Transverse colon (tissue), 4 donors: ENCODE measurements around the gene CCL5. TPM values are rescaled to one million over a fixed set of nuclear protein-coding genes. Genes with fewer than 3 reads are reported as not detected.
"Not testable (repeated sequence)": the region's sequence is repeated elsewhere in the genome, so short reads cannot be mapped to it uniquely, and the experiment has no call there.

Source experiments
- DNase-seq: peaks from one replicate; pipeline ENCODE4 v3.0.0-alpha.2; 2019
- H3K27ac ChIP-seq, 4 donors: fragments of 200-600 bp; sonication (generic); 2 replicates each; pipeline ENCODE4 v1.5.1; 2016 to 2018; ENCODE audit warnings: inconsistent platforms in 4 of 4
- H3K27me3 ChIP-seq: fragments of 200-600 bp; sonication (generic); 2 replicates; pipeline ENCODE4 v1.5.1; 2017; ENCODE audit warnings: inconsistent platforms
- H3K36me3 ChIP-seq, 4 donors: fragments of 200-600 bp; sonication (generic); 2 replicates each; pipeline ENCODE4 v1.5.1; 2017 to 2019; ENCODE audit warnings: inconsistent platforms in 4 of 4
- H3K4me1 ChIP-seq, 4 donors: fragments of 200-600 bp; sonication (generic); 2 replicates each; pipeline ENCODE4 v1.5.1; 2017 to 2020; ENCODE audit warnings: inconsistent platforms in 4 of 4
- H3K4me3 ChIP-seq, 4 donors: fragments of 200-600 bp; sonication (generic); 1 replicate in 1 of 4; 2 replicates in 3 of 4; pipeline versions ENCODE4 v1.5.1 to v1.6.1; 2017 to 2019; ENCODE audit warnings: inconsistent platforms in 4 of 4
- H3K9me3 ChIP-seq, 2 donors: fragments of 200-600 bp; sonication (generic); 2 replicates each; pipeline ENCODE4 v1.5.1; 2017 to 2019; ENCODE audit warnings: inconsistent platforms in 2 of 2
- CTCF ChIP-seq, 5 experiments: fragments of 200-600 bp in 3 of 5; fragments of 450-650 bp in 2 of 5; sonication (generic) in 3 of 5; IDR thresholded peaks; 1 replicate in 2 of 5; 2 replicates in 3 of 5; pipeline ENCODE4 v1.5.1; 2016 to 2017; ENCODE audit warnings: antibody characterized with exemption in 5 of 5, inconsistent platforms in 3 of 5, mild to moderate bottlenecking in 2 of 5, moderate library complexity in 1 of 5
- EP300 ChIP-seq: sonication (generic); formaldehyde crosslinking; IDR thresholded peaks from one replicate; pipeline ENCODE4 v1.6.1; 2017; ENCODE audit warnings: antibody characterized with exemption, low read depth
- POLR2A ChIP-seq: fragments of 450-650 bp; IDR thresholded peaks from one replicate; pipeline ENCODE4 v1.6.1; 2016; ENCODE audit warnings: antibody characterized with exemption, mild to moderate bottlenecking, moderate library complexity
- POLR2AphosphoS5 ChIP-seq, 3 donors: sonication (generic); formaldehyde crosslinking; IDR thresholded peaks; one replicate each; pipeline ENCODE4 v1.6.1; 2016; ENCODE audit warnings: antibody characterized with exemption in 3 of 3
- WGBS, 2 donors: methylation state at CpG; one replicate each; pipeline ENCODE4 v1.1.5; 2018; ENCODE audit warnings: low coverage in 1 of 2; 5-methylcytosine and 5-hydroxymethylcytosine counted together
- in situ Hi-C, 4 donors: fragments of 200-750 bp; cut with MboI; loops; one replicate each; pipeline versions ENCODE4 v1.15.0 to v1.15.1; 2017; ENCODE audit warnings: low sequenced_read_pairs in 3 of 4, low pct_ligation_motif_present in 1 of 4, low pct_unique_long_range_greater_than_20kb in 1 of 4
- intact Hi-C: fragments of 100-400 bp; cut with DNase I; formaldehyde crosslinking; loops from one replicate; pipeline ENCODE4 v1.15.1; 2023; ENCODE audit warnings: low total_unique reads
- total RNA-seq, 4 donors: library from RNA; depleted of rRNA; stranded (reverse); fragments of >200 nt; gene quantifications; one replicate each; pipeline ENCODE4 v1.1.0, GENCODE V29; 2016

The CCL5 gene
- total RNA-seq, 4 donors from 2014 or later: 1.8 to 12.8 (median 6.2) TPM

- H3K9me3 ChIP-seq: no peaks in the 10 kb centered on the region
- in situ Hi-C loops: no loop called here
- H3K4me1 ChIP-seq: no peaks in the 10 kb centered on the region
- no peak overlapping the region for H3K27ac ChIP-seq
- 87 to 100% methylated on average over 6 to 9 of the region's 9 CpGs for WGBS, 2 donors
- no peak for DNase-seq
- H3K36me3 ChIP-seq: no peaks in the 10 kb centered on the region
- no peak overlapping the region for H3K4me3 ChIP-seq
- H3K27me3 ChIP-seq: no peaks in the 10 kb centered on the region
- no peak for TF ChIP-seq POLR2AphosphoS5 (IDR thresholded peaks at IDR 0.05)
- no peak for TF ChIP-seq POLR2A
- no peak for TF ChIP-seq EP300
- no peak for TF ChIP-seq CTCF (IDR thresholded peaks at IDR 0.05)
- intact Hi-C loops: no loop called here
Measured at GRCh38 chr17:35901631-35902175, 21.5 kb upstream of the CCL5 start.

GRCh38 chr17:35900708-35901480 is 20.7 kb upstream of the CCL5 start:
- no peak overlapping the region for H3K4me3 ChIP-seq
- H3K27me3 ChIP-seq: no peaks in the 10 kb centered on the region
- in situ Hi-C loops: no loop called here
- no peak for TF ChIP-seq CTCF (IDR thresholded peaks at IDR 0.05)
- TF ChIP-seq POLR2A: no peak
- no peak for TF ChIP-seq POLR2AphosphoS5 (IDR thresholded peaks at IDR 0.05)
- no peak for TF ChIP-seq EP300
- intact Hi-C loops: no loop called here
- H3K9me3 ChIP-seq: no peaks in the 10 kb centered on the region
- no peak overlapping the region for H3K27ac ChIP-seq
- DNase-seq: no peak
- H3K36me3 ChIP-seq: no peaks in the 10 kb centered on the region
- H3K4me1 ChIP-seq: no peaks in the 10 kb centered on the region
- WGBS, 2 donors: 59 to 69% methylated on average over 10 to 11 of the region's 11 CpGs

GRCh38 chr17:35900280-35900679 is 20.1 kb upstream of the CCL5 start:
- no peaks in the 10 kb centered on the region for H3K4me1 ChIP-seq
- TF ChIP-seq POLR2A: no peak
- no peak for TF ChIP-seq EP300
- TF ChIP-seq CTCF (IDR thresholded peaks at IDR 0.05): no peak
- no peak for TF ChIP-seq POLR2AphosphoS5 (IDR thresholded peaks at IDR 0.05)
- WGBS, 2 donors: 60 to 79% methylated on average over 1 to 5 of the region's 5 CpGs
- no peaks in the 10 kb centered on the region for H3K9me3 ChIP-seq
- H3K27ac ChIP-seq: no peak overlapping the region
- no peak for DNase-seq
- H3K27me3 ChIP-seq: no peaks in the 10 kb centered on the region
- H3K36me3 ChIP-seq: no peaks in the 10 kb centered on the region
- in situ Hi-C loops: no loop called here
- intact Hi-C loops: no loop called here
- H3K4me3 ChIP-seq: no peak overlapping the region

GRCh38 chr17:35898283-35899070 is 18.3 kb upstream of the CCL5 start:
- no peak overlapping the region for H3K27ac ChIP-seq

GRCh38 chr17:35897772-35898171 is 17.6 kb upstream of the CCL5 start:
- DNase-seq, H3K36me3 ChIP-seq, in situ Hi-C loops, H3K4me3 ChIP-seq, intact Hi-C loops, H3K27ac ChIP-seq, H3K4me1 ChIP-seq, H3K9me3 ChIP-seq, H3K27me3 ChIP-seq: not testable (repeated sequence)
- 97 to 100% methylated on average over 3 to 7 of the region's 7 CpGs for WGBS, 2 donors

More at GRCh38 chr17:35898283-35899070, 18.3 kb upstream of the CCL5 start:
- intact Hi-C loops: no loop called here
- H3K36me3 ChIP-seq: no peaks in the 10 kb centered on the region
- no peaks in the 10 kb centered on the region for H3K9me3 ChIP-seq
- peak; percentile 40 for DNase-seq
- no peaks in the 10 kb centered on the region for H3K27me3 ChIP-seq
- no peak for TF ChIP-seq POLR2A
- TF ChIP-seq POLR2AphosphoS5 (IDR thresholded peaks at IDR 0.05): no peak
- no peak for TF ChIP-seq EP300
- in situ Hi-C loops: no loop called here
- H3K4me3 ChIP-seq: no peak overlapping the region
- WGBS, 2 donors: 49 to 56% methylated on average over 2 to 6 of the region's 6 CpGs
- H3K4me1 ChIP-seq: no peaks in the 10 kb centered on the region
